ENCODE data around the gene ADTRP. TPM values are rescaled to one million over a fixed set of nuclear protein-coding genes. Genes with fewer than 3 reads are reported as not detected.

ADTRP gene
- total and polyA plus RNA-seq, 2 donors (not counting 1 experiment from before 2014, with no cell fraction given) = 0.18 to 1.2 TPM

GRCh38 chr6:11767978-11768756 lies 10.4 kb downstream of the ADTRP start:
- Mint-ChIP-seq H3K9me3 (ENCODE audit: insufficient read depth) (no peaks in the 10 kb centered on the region), H3K4me1 (no peaks in the 10 kb centered on the region), H3K27ac (no peak overlapping the region), H3K27me3 (peaks cover 41% of the 10 kb centered on the region), H3K4me3 (no peak overlapping the region)
- intact Hi-C loops (cut with micrococcal nuclease) = no loop called here
- ATAC-seq (ENCODE audit: low read depth) = no peak
- DNase-seq = no peak
- H3K9ac ChIP-seq (ENCODE audit: low read length) = no peak overlapping the region
- H3K36me3 ChIP-seq (replicated peaks in 1 of 2; ENCODE audit: control extremely low read depth in 1 of 2, control insufficient read depth in 1 of 2, extremely low read depth in 1 of 2, insufficient read depth in 2 of 2, low read length in 1 of 2) = no peaks in the 10 kb centered on the region
- ChIA-PET POLR2A (no interaction called here), CTCF (no interaction called here)
- TF ChIP-seq EZH2 (IDR thresholded peaks at IDR 0.05; ENCODE audit: borderline replicate concordance, insufficient read depth, low read depth, low read length, poor library complexity, severe bottlenecking) = no peak
- TF ChIP-seq CTCF (IDR thresholded peaks at IDR 0.05) = no peak
- H3K9me3 ChIP-seq (ENCODE audit: control extremely low read depth in 1 of 3, control insufficient read depth in 2 of 3, insufficient read depth in 1 of 3, low read length in 2 of 3) = no peaks in the 10 kb centered on the region
- peaks cover 0 to 2% (median 1%) of the 10 kb centered on the region in 4 experiments for H3K27me3 ChIP-seq (replicated peaks in 1 of 4; ENCODE audit: control extremely low read depth in 1 of 4, control insufficient read depth in 3 of 4, insufficient read depth in 4 of 4, low read length in 3 of 4)
- no peak overlapping the region for H3K4me3 ChIP-seq (ENCODE audit: control extremely low read depth in 1 of 5, extremely low read depth in 1 of 5, insufficient read depth in 1 of 5, low read depth in 2 of 5, low read length in 4 of 5)
- no peaks in the 10 kb centered on the region for H3K79me2 ChIP-seq (ENCODE audit: control insufficient read depth, insufficient read depth, low read length)
- no peak overlapping the region for H2AFZ ChIP-seq (ENCODE audit: insufficient read depth, low read depth, low read length, poor library complexity, severe bottlenecking)
- H3K27ac ChIP-seq (ENCODE audit: low read length in 2 of 2) = no peak overlapping the region
- H3K4me2 ChIP-seq (replicated peaks; ENCODE audit: low read depth, low read length, poor library complexity, severe bottlenecking) = no peak overlapping the region
- 92% methylated on average over 3 of the region's 7 CpGs for WGBS (ENCODE audit: insufficient coverage)
- H4K20me1 ChIP-seq (ENCODE audit: control insufficient read depth, insufficient read depth, low read length, poor library complexity, severe bottlenecking) = no peaks in the 10 kb centered on the region
- H3K4me1 ChIP-seq (ENCODE audit: control insufficient read depth in 2 of 2, insufficient read depth in 2 of 2, low read length in 2 of 2) = no peaks in the 10 kb centered on the region

DNA sequence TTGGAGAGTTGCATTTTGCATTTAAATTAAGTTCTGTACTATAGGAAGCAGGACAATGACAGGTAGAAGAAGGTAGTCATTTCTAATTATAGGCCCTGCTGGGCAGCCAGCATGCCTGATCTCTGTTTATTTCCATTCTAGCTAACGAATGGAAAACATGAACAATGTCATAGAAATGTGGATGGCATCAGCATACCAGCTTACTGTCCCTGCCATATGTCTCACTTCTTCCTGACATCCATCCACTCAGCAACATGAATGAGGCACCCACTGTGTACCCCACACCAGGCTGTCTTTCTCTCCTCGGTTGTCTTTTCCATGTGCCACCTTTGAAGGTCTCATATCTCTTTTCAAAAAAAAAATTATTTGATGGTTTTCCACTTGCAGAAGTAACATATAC lies 11.1 kb downstream of the ADTRP start:
- no CpG with 5 or more reads among the region's 2 CpGs for WGBS (ENCODE audit: insufficient coverage)
- H3K9me3 ChIP-seq (ENCODE audit: control extremely low read depth in 1 of 3, control insufficient read depth in 2 of 3, insufficient read depth in 1 of 3, low read length in 2 of 3) = no peaks in the 10 kb centered on the region

More for the DNA sequence above, 11.1 kb downstream of the ADTRP start:
- H3K9me3 Mint-ChIP-seq (ENCODE audit: insufficient read depth) = no peaks in the 10 kb centered on the region
- ATAC-seq (ENCODE audit: low read depth) (no peak), DNase-seq (no peak)
- CTCF ChIA-PET = no interaction called here
- no peaks in the 10 kb centered on the region for H4K20me1 ChIP-seq (ENCODE audit: control insufficient read depth, insufficient read depth, low read length, poor library complexity, severe bottlenecking)
- no peaks in the 10 kb centered on the region for H3K4me1 ChIP-seq (ENCODE audit: control insufficient read depth in 2 of 2, insufficient read depth in 2 of 2, low read length in 2 of 2)
- H3K36me3 ChIP-seq (replicated peaks in 1 of 2; ENCODE audit: control extremely low read depth in 1 of 2, control insufficient read depth in 1 of 2, extremely low read depth in 1 of 2, insufficient read depth in 2 of 2, low read length in 1 of 2) = no peaks in the 10 kb centered on the region
- H3K79me2 ChIP-seq (ENCODE audit: control insufficient read depth, insufficient read depth, low read length) = no peaks in the 10 kb centered on the region
- no peak for TF ChIP-seq EZH2 (IDR thresholded peaks at IDR 0.05; ENCODE audit: borderline replicate concordance, insufficient read depth, low read depth, low read length, poor library complexity, severe bottlenecking)
- no peak for TF ChIP-seq CTCF (IDR thresholded peaks at IDR 0.05)
- no peak overlapping the region for H3K4me2 ChIP-seq (replicated peaks; ENCODE audit: low read depth, low read length, poor library complexity, severe bottlenecking)
- H3K4me3 Mint-ChIP-seq = no peak overlapping the region
- H3K27ac Mint-ChIP-seq = no peak overlapping the region
- no peak overlapping the region for H3K9ac ChIP-seq (ENCODE audit: low read length)
- no peak overlapping the region for H2AFZ ChIP-seq (ENCODE audit: insufficient read depth, low read depth, low read length, poor library complexity, severe bottlenecking)
- POLR2A ChIA-PET = no interaction called here
- H3K4me1 Mint-ChIP-seq = no peaks in the 10 kb centered on the region
- H3K27me3 ChIP-seq (replicated peaks in 1 of 4; ENCODE audit: control extremely low read depth in 1 of 4, control insufficient read depth in 3 of 4, insufficient read depth in 4 of 4, low read length in 3 of 4) = peaks cover 0 to 2% (median 1%) of the 10 kb centered on the region in 4 experiments
- no peak overlapping the region for H3K4me3 ChIP-seq (ENCODE audit: control extremely low read depth in 1 of 5, extremely low read depth in 1 of 5, insufficient read depth in 1 of 5, low read depth in 2 of 5, low read length in 4 of 5)
- H3K27me3 Mint-ChIP-seq = peaks cover 39% of the 10 kb centered on the region
- intact Hi-C loops (cut with micrococcal nuclease) = no loop called here
- H3K27ac ChIP-seq (ENCODE audit: low read length in 2 of 2) = no peak overlapping the region

All from B cell (primary cell).